Naive thymus-derived CD4-positive, alpha-beta T cell (primary cell): ENCODE results near the gene POP4. TPM values are rescaled to one million over a fixed set of nuclear protein-coding genes. Genes with fewer than 3 reads are reported as not detected.
A peak's percentile ranks its signal among the peaks of the same experiment; 100 is the strongest.

ENCODE experiments used
- ATAC-seq: fragments of 150-1000 bp; cut with Tn5 transposase; 2 replicates; pipeline ENCODE4 v1.10.0; 2021; ENCODE audit warnings: mild to moderate bottlenecking, moderate library complexity
- CTCF ChIA-PET: fragments of 350-600 bp; sonication (Branson Sonifier 250); formaldehyde crosslinking; loops from one replicate; lab custom pipeline; 2021; ENCODE audit warnings: antibody characterized with exemption; lab: Charles Lee
- POLR2A ChIA-PET: fragments of 350-600 bp; sonication (Branson Sonifier 250); formaldehyde crosslinking; loops from one replicate; lab custom pipeline; 2021; ENCODE audit warnings: antibody characterized with exemption, inconsistent platforms; lab: Charles Lee
- DNase-seq, 9 donors: peaks; one replicate each; pipeline versions ENCODE4 v3.0.0 to v3.0.0-alpha.2; 2020 to 2022; ENCODE audit warnings: mixed read lengths in 1 of 9
- H3K27ac ChIP-seq: one replicate; pipeline ENCODE4 v1.7.0; 2013; ENCODE audit warnings: mild to moderate bottlenecking, low read depth, low read length, moderate library complexity
- H3K27me3 ChIP-seq, 2 donors: one replicate each; pipeline ENCODE4 v1.7.0; 2013; ENCODE audit warnings: low read length in 2 of 2, mild to moderate bottlenecking in 2 of 2, moderate library complexity in 2 of 2; ENCODE audit not compliant: control insufficient read depth in 2 of 2, insufficient read depth in 2 of 2
- H3K36me3 ChIP-seq, 3 experiments: 1 replicate in 2 of 3; 2 replicates in 1 of 3; pipeline ENCODE4 v1.7.0; 2013; ENCODE audit warnings: low read length in 3 of 3, mild to moderate bottlenecking in 3 of 3, moderate library complexity in 1 of 3; ENCODE audit not compliant: insufficient read depth in 3 of 3, control insufficient read depth in 2 of 3
- H3K4me1 ChIP-seq, 2 donors: one replicate each; pipeline ENCODE4 v1.7.0; 2013; ENCODE audit warnings: low read length in 2 of 2, mild to moderate bottlenecking in 2 of 2, moderate library complexity in 1 of 2; ENCODE audit not compliant: control insufficient read depth in 2 of 2, insufficient read depth in 2 of 2
- H3K4me3 ChIP-seq: 2 replicates; pipeline ENCODE4 v1.7.0; 2013; ENCODE audit warnings: mild to moderate bottlenecking, low read length
- H3K9me3 ChIP-seq, 3 experiments: 1 replicate in 2 of 3; 2 replicates in 1 of 3; pipeline ENCODE4 v1.7.0; 2013; ENCODE audit warnings: low read length in 3 of 3; ENCODE audit not compliant: control insufficient read depth in 2 of 3
- H3K27ac Mint-ChIP-seq, 9 donors: one replicate each; pipeline ENCODE4 v1.8.0; 2020 to 2022; ENCODE audit warnings: mixed read lengths in 9 of 9, mild to moderate bottlenecking in 8 of 9, moderate library complexity in 5 of 9, inconsistent platforms in 2 of 9
- H3K27me3 Mint-ChIP-seq, 5 donors: one replicate each; pipeline ENCODE4 v1.8.0; 2021 to 2022; ENCODE audit warnings: mixed read lengths in 5 of 5, mild to moderate bottlenecking in 1 of 5
- H3K36me3 Mint-ChIP-seq, 5 donors: one replicate each; pipeline ENCODE4 v1.8.0; 2020 to 2022; ENCODE audit warnings: mixed read lengths in 5 of 5, mild to moderate bottlenecking in 3 of 5, inconsistent platforms in 1 of 5
- H3K4me1 Mint-ChIP-seq, 7 donors: one replicate each; pipeline ENCODE4 v1.8.0; 2020 to 2022; ENCODE audit warnings: mixed read lengths in 7 of 7, mild to moderate bottlenecking in 3 of 7, inconsistent platforms in 1 of 7
- H3K4me3 Mint-ChIP-seq, 10 donors: one replicate each; pipeline ENCODE4 v1.8.0; 2020 to 2022; ENCODE audit warnings: mild to moderate bottlenecking in 10 of 10, mixed read lengths in 10 of 10, moderate library complexity in 6 of 10, inconsistent platforms in 2 of 10
- H3K9me3 Mint-ChIP-seq, 11 donors: one replicate each; pipeline ENCODE4 v1.8.0; 2020 to 2022; ENCODE audit warnings: mixed read lengths in 11 of 11, mild to moderate bottlenecking in 4 of 11, inconsistent platforms in 1 of 11, moderate library complexity in 1 of 11
- intact Hi-C, 2 donors: fragments of 100-400 bp; cut with micrococcal nuclease; formaldehyde crosslinking; loops; one replicate each; pipeline ENCODE4 v1.15.1; 2023
- polyA plus RNA-seq, 2 donors: library from polyadenylated mRNA; unstranded; fragments of 300-500 nt; fragmentation: Illumina TruSeq; gene quantifications; one replicate each; pipeline ENCODE4 v1.2.3, GENCODE V29; 2021
- total RNA-seq, 6 experiments: library from RNA in 5 of 6; stranded (reverse) in 5 of 6; gene quantifications; 1 replicate in 5 of 6; 2 replicates in 1 of 6; pipeline ENCODE4 v1.2.3 and lab custom pipeline; 2021 to 2026

The POP4 gene
- total and polyA plus RNA-seq, 7 experiments from 2014 or later = 45.3 to 156 (median 59.2) TPM

GRCh38 chr19:29612801-29613595 lies 6.9 kb downstream of the POP4 start:
- Histone ChIP-seq H3K9me3 (no peaks in the 10 kb centered on the region), H3K27me3 (no peaks in the 10 kb centered on the region), H3K36me3 (peaks cover 16 to 86% (median 28%) of the 10 kb centered on the region in 3 experiments), H3K4me3 (no peak overlapping the region), H3K4me1 (peaks cover 4 to 10% of the 10 kb centered on the region in 2 donors), H3K27ac (no peak overlapping the region)
- CTCF ChIA-PET = interaction anchor here (3.9 to 5.8 kb wide), 4 partner anchors 54 to 101 kb away, joined by 36 to 115 read pairs (median 80); partner anchors contain the start of genes C19orf12 and PLEKHF1
- no peak for ATAC-seq
- H3K4me3 Mint-ChIP-seq = no peak overlapping the region
- no peak for DNase-seq
- intact Hi-C loops = no loop called here
- peaks cover 20 to 66% (median 28%) of the 10 kb centered on the region in 5 donors for H3K36me3 Mint-ChIP-seq
- no peaks in the 10 kb centered on the region for H3K27me3 Mint-ChIP-seq
- H3K27ac Mint-ChIP-seq = no peak overlapping the region
- POLR2A ChIA-PET = interaction anchor here (1.1 to 9.9 kb wide), 3 partner anchors 33 to 100 kb away, joined by 5 to 198 read pairs (median 5); partner anchors contain the start of gene C19orf12
- H3K9me3 Mint-ChIP-seq = no peaks in the 10 kb centered on the region
- H3K4me1 Mint-ChIP-seq = peaks cover 11 to 25% (median 21%) of the 10 kb centered on the region in 7 donors

GRCh38 chr19:29614046-29614445 lies 8.0 kb downstream of the POP4 start:
- DNase-seq (no peak), ATAC-seq (no peak)
- Mint-ChIP-seq H3K4me1 (peaks cover 11 to 22% (median 19%) of the 10 kb centered on the region in 7 donors), H3K36me3 (peaks cover 17 to 61% (median 25%) of the 10 kb centered on the region in 5 donors), H3K4me3 (no peak overlapping the region), H3K27ac (no peak overlapping the region), H3K27me3 (no peaks in the 10 kb centered on the region), H3K9me3 (no peaks in the 10 kb centered on the region)
- no peaks in the 10 kb centered on the region for H3K9me3 ChIP-seq
- H3K27me3 ChIP-seq = no peaks in the 10 kb centered on the region
- H3K36me3 ChIP-seq = peaks cover 16 to 79% (median 23%) of the 10 kb centered on the region in 3 experiments
- no peak overlapping the region for H3K27ac ChIP-seq
- H3K4me3 ChIP-seq = no peak overlapping the region
- POLR2A ChIA-PET = interaction anchor here (1.1 to 1.8 kb wide), 3 partner anchors 8 to 47 kb away, joined by 5 to 6 read pairs (median 5); partner anchors contain the start of gene POP4
- intact Hi-C loops = no loop called here
- CTCF ChIA-PET = interaction anchor here (0.7 kb wide), 2 partner anchors 53 to 59 kb away, joined by 3 read pairs; no protein-coding TSS in a partner anchor
- peaks cover 4 to 10% of the 10 kb centered on the region in 2 donors for H3K4me1 ChIP-seq

- H3K4me3 ChIP-seq = no peak overlapping the region
- ChIA-PET CTCF (interaction anchor here (0.7 to 1.0 kb wide), 5 partner anchors 52 to 354 kb away, joined by 3 to 6 read pairs (median 3); no protein-coding TSS in a partner anchor), POLR2A (interaction anchor here (1.3 to 1.8 kb wide), 2 partner anchors 8 to 46 kb away, joined by 5 to 6 read pairs; partner anchors contain the start of gene POP4)
- no peak overlapping the region for H3K27ac ChIP-seq
- peaks cover 13 to 72% (median 19%) of the 10 kb centered on the region in 3 experiments for H3K36me3 ChIP-seq
- peaks cover 4 to 10% of the 10 kb centered on the region in 2 donors for H3K4me1 ChIP-seq
- H3K9me3 ChIP-seq = no peaks in the 10 kb centered on the region
- ATAC-seq (no peak), DNase-seq (no peak)
- peaks cover 15 to 53% (median 22%) of the 10 kb centered on the region in 5 donors for H3K36me3 Mint-ChIP-seq
- peaks cover 10 to 21% (median 18%) of the 10 kb centered on the region in 7 donors for H3K4me1 Mint-ChIP-seq
- no peaks in the 10 kb centered on the region for H3K27me3 Mint-ChIP-seq
- no peaks in the 10 kb centered on the region for H3K27me3 ChIP-seq
- intact Hi-C loops = no loop called here
- no peaks in the 10 kb centered on the region for H3K9me3 Mint-ChIP-seq
- no peak overlapping the region for H3K27ac Mint-ChIP-seq
- H3K4me3 Mint-ChIP-seq = no peak overlapping the region
Observed at GRCh38 chr19:29614780-29615179, 8.7 kb downstream of the POP4 start.

GRCh38 chr19:29615891-29616425 lies 9.9 kb downstream of the POP4 start:
- Histone ChIP-seq H3K27ac (no peak overlapping the region), H3K4me3 (no peak overlapping the region), H3K9me3 (no peaks in the 10 kb centered on the region), H3K36me3 (peaks cover 13 to 63% (median 19%) of the 10 kb centered on the region in 3 experiments), H3K4me1 (peaks cover 10 to 13% of the 10 kb centered on the region in 2 donors), H3K27me3 (no peaks in the 10 kb centered on the region)
- ATAC-seq = no peak
- H3K4me3 Mint-ChIP-seq = no peak overlapping the region
- H3K27ac Mint-ChIP-seq = peak overlapping the region in 1 of 9 donors; percentile 14
- peaks cover 11 to 44% (median 22%) of the 10 kb centered on the region in 5 donors for H3K36me3 Mint-ChIP-seq
- POLR2A ChIA-PET = interaction anchor here (0.9 to 2.3 kb wide), 3 partner anchors 10 to 96 kb away, joined by 3 to 10 read pairs (median 8); partner anchors contain the start of gene POP4
- CTCF ChIA-PET = interaction anchor here (2.2 kb wide), 1 partner anchor 101 kb away, joined by 8 read pairs; no protein-coding TSS in a partner anchor
- H3K9me3 Mint-ChIP-seq = no peaks in the 10 kb centered on the region
- peaks cover 9 to 25% (median 18%) of the 10 kb centered on the region in 7 donors for H3K4me1 Mint-ChIP-seq
- DNase-seq = no peak
- peaks cover 0 to 3% (median 0%) of the 10 kb centered on the region in 5 donors for H3K27me3 Mint-ChIP-seq
- intact Hi-C loops = no loop called here

- Histone ChIP-seq H3K27me3 (no peaks in the 10 kb centered on the region), H3K4me3 (no peak overlapping the region), H3K9me3 (no peaks in the 10 kb centered on the region), H3K36me3 (peaks cover 8 to 57% (median 19%) of the 10 kb centered on the region in 3 experiments), H3K27ac (no peak overlapping the region), H3K4me1 (peaks cover 13 to 15% of the 10 kb centered on the region in 2 donors)
- peaks cover 11 to 41% (median 22%) of the 10 kb centered on the region in 5 donors for H3K36me3 Mint-ChIP-seq
- peaks cover 14 to 29% (median 23%) of the 10 kb centered on the region in 7 donors for H3K4me1 Mint-ChIP-seq
- intact Hi-C loops = no loop called here
- ATAC-seq (no peak), DNase-seq (no peak)
- no peaks in the 10 kb centered on the region for H3K9me3 Mint-ChIP-seq
- POLR2A ChIA-PET = interaction anchor here (0.9 to 2.3 kb wide), 4 partner anchors 10 to 95 kb away, joined by 3 to 10 read pairs (median 6); partner anchors contain the start of genes PLEKHF1 and POP4
- H3K27me3 Mint-ChIP-seq = peaks cover 0 to 3% (median 0%) of the 10 kb centered on the region in 5 donors
- CTCF ChIA-PET = interaction anchor here (1.4 to 2.2 kb wide), 2 partner anchors 45 to 100 kb away, joined by 3 to 8 read pairs; no protein-coding TSS in a partner anchor
- peak overlapping the region in 1 of 10 donors; percentile 2 for H3K4me3 Mint-ChIP-seq
- H3K27ac Mint-ChIP-seq = no peak overlapping the region
Observed at GRCh38 chr19:29616541-29616940, 10.5 kb downstream of the POP4 start.
